GM21737 (cell line): ENCODE measurements around the gene ARHGAP24.

ENCODE experiments used
- ATAC-seq: cut with Tn5 transposase; IDR thresholded peaks from one replicate; pipeline ENCODE4 v1.9.1; 2021; ENCODE audit warnings: mild to moderate bottlenecking, moderate library complexity; ENCODE audit not compliant: unreplicated experiment

Gene ARHGAP24

DNA sequence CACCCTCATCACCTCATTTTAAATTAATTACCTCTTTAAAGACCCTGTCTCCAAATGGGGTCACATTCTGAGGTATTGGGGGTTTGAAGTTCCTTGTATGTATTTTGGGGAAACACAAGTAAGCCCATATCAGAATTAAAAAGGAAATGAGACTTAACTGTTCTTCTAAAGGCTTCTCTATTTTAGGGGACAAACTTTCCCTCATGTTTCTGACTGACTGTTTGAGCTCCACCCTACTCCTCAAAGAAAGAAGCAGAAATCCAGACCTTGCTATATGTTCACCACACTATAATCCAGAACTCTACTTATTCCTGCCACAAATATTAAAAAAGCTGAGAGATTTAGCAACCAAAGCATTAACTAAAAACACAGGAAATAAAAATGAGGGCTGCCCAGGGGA, 258.8 kb downstream of the ARHGAP24 start:
- no peak for ATAC-seq

DNA sequence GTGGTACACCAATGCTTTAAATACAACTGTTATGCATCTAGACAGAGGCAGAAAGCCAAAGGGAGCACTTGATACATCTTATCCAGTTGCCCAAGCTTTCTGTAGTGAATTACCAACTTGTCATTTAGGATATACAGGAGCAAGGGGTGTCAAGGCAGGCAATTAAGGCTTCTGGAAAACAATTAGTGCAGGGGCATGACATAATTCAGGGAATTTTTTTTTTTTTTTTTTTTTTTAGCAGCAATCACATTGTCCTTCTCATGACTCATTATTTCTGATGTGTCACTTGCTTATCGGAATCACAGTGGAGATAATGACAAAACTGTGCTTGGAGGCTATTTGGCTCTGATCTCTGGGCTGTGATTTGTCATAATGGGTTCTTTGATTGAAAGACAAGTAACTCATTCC, 259.5 kb downstream of the ARHGAP24 start:
- ATAC-seq = no peak

DNA sequence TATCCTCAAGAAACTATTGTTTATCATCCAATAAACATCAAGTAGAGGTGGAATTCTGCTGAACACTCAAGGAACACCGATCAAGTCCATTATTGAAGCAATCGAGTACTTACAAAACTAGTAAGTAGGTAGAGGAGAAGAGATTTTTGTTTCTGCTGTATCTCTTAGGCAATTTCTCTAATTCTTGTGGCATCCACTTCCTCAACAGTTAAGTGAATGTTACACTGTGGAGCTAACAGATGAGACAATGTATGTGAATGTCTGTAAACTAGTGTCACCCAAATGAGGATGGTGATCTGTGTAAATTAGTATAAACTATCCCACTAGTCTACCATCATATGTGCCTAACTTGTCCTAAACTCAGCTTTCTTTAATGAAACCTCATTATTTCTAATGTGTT, 261.6 kb downstream of the ARHGAP24 start:
- no peak for ATAC-seq

DNA sequence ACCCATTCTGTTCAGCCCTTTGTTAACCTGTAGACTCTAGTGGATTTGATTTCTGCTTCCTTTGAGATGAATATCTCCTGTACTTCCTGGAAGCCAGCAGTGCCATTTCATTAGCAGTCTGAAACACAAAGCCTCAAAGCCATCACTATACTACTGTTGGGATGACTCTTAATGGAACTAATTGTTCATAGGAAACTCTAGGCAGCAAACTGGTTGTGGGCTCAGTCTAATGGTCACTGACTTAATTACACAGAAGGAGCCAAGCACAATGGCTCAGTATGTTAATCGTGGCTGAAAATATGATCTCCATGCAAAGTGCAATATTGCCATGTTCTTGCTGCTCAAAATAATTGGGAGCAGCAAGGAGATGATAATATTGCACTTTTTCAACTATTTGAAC, 262.3 kb downstream of the ARHGAP24 start:
- ATAC-seq = no peak

DNA sequence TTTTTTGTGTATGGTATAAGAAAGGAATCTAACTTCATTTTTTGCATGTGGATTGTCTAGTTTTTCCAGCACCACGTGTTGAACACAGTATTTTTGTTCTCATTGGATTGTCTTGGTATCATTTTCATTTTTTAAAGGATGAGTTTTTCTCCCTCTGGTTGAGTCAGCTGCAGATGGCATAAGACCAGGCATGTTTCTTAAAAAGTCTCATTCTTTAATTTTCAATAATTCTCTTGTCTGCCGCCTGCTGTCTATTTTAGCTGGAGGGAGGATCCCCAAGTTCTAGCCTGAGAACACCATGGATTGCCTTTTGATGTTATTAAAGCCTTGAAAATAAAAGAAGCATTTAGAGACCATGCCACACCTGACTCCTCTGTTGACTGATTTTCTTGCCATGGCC, 263.8 kb downstream of the ARHGAP24 start:
- no peak for ATAC-seq

DNA sequence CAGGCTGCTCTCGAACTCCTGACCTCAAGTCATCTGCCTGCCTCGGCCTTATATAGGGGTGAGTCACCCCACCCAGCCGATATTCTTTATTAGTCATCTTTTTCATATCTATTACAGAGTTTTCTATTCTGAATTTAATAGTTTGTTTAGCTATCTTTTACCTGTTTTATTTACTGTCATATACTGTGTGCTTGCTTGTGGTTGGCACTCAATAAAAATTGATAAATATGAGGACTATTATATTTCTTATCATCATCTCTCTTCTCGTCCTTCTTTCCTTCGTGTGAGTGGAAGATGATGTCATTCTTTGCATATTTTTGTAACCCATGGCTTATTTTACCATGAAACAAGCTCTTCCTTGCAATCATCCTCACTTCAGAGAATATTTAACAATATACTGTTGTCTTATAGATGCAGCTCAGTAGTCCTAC, 265.5 kb downstream of the ARHGAP24 start:
- ATAC-seq = no peak

DNA sequence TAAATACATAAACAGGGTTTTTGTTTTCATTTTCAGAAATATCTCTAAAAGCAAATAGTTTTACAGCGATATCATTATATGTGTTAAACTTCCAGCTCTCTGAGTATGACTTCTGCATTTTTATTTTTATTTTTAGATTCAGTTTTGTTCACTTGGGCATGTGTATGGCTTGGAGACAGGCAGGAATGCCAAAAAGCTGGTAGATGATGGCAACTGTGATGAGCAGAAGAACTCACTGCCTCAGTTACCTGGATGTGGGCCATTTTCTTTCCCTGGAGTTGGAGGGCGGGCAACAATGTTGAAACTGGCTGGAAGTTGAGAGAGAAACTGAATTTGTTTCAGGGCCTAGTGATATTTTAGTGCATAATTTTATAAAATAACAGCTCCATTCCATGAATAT, 266.4 kb downstream of the ARHGAP24 start:
- no peak for ATAC-seq

DNA sequence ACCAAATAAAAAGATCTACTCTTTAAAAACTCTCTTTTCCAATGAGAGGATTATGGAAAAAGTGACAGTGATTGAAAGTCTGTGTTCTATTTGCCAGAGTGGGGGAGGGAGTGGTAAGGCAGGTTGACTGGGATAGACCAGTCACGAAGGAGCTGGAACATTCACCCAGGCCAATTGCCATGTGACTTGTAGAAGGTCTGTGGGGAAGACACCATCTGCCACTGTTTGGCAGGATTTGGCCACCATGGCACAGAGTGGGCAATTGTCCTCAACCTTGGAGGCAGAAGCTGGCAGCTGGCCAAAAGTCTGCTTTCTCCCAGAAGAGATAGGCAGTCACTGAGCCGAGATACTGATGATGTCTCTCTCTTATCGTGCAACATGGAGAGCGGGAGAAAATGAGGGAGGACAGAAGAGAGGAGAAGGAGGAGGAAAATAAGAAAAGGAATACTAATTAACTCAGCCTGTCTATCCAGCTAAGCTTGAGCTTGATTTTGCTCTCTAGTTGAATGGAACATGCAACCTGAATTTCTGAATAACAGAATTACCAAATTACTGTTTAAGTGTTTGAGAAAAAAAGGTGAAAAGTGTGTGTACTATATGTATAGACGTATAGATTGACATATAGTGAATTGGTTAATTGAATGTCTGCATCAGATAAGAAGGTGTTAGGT, 267.1 kb downstream of the ARHGAP24 start:
- no peak for ATAC-seq

DNA sequence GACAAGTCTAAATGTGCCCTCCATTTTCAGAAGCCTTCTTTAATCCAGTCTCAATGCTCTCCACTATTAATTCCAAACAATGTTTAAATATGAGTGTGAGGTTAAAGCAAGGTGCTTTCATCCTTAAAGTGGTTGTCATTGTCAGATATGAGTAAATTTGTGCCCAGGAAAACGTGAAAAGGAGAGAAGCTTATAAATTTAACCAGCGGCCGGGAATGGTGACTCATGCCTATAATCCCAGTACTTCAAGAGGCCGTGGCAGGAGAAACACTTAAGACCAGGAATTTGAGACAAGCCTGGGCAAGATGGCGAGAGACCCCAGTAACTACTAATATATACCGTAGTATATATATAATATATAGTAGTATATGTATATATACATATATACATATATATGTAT, 270.0 kb downstream of the ARHGAP24 start:
- ATAC-seq = no peak

DNA sequence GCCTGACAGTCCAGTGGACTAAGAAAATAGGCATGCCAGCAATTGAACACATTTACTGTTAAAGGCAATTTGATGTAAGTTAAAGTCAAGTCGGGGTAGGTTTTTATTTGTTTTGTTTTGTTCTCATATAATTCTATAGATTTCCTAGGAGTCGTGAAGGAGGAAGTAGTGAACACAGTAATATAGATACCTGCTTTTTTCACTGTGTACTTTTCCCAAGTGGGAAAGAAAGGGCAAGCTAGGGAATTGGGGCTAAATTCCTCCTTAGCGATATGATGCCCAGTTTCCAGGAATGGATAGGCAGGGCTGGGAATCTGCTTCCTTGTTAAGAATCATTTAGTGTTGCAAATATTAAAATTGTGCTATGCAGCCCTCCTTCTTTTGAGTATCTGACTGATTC, 271.0 kb downstream of the ARHGAP24 start:
- no peak for ATAC-seq

DNA sequence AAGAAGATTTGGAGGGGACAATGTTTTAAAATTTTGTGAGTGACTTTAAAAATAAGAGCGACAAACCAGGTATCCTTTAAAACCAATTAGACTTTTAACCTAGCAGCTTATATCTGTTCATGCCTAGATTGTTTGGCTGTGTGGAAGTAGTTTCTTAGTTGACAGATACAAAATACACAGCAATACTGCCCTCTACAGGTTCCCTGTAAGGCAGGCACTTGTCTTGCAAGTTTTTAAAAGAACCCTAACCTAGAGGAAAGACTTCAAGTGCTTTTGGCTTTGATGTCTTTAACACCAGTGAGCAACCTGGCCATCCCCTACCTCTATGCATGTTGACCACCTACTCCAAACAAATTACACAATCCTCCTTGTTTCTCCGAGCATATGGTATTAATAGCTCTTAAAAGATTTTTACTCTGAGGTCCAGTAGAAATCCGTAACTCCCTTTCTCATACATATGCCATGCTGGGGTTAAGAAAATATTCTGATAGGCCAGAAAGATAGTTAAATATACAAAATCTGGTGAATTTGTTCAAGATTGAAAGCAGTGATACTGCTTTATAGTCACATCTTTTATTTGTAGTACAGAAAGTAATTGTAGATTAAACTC, 273.0 kb downstream of the ARHGAP24 start:
- peak; percentile 63 for ATAC-seq

DNA sequence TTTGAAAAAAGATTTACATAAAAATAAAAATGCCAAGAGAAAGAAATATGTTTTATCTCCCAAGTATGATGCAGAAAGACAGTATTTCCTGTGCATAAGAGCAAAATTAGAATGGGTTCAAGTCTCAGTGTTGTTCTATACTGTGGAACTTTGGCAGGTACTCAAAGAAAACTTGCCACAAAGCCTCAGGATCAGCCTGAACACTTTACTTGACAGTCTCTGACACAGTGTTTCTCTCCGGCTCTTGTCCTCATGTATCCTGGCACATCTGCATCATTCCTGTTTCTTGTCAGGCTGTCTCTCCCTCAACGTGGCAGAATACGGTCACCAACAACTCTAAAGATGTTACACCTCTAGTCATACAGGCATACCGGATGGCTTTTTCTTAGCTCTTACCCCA, 273.7 kb downstream of the ARHGAP24 start:
- ATAC-seq = no peak

DNA sequence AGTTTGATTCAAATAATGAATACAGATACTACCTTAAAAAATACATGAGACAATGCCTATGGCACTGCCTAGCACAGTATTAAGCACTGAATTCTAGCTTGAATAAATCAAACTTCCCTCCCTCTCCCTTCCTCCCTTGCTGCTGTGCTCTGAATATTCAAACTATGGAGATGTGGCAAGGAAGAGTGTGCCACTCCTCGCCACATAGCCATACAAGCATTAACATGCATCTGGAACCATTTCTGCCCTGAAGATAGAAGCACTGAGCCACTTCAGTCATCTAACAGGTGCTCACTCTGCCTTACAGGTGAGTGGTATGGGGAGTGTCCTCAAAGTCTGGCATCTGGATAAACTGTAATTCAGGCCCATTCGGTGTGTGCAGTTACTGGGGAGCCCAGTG, 276.9 kb downstream of the ARHGAP24 start:
- no peak for ATAC-seq

DNA sequence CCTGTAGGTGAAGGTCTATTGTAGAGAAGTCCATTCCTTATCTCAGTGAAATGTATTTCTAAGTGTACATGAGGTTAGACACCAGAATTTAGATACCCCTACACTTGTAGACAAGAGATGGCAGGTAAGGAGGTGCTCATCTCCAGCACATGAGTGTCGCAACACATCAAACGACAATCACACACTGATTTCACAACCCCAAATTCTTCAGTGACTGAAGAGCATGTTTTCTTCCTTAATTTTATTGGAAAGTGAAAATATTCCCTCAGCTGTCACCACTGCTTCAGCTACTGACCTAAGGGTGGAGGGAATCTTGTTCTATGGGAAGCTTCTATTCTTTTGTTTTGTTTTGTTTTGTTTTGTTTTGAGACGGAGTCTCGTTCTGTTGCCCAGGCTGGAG, 280.3 kb downstream of the ARHGAP24 start:
- ATAC-seq = no peak

DNA sequence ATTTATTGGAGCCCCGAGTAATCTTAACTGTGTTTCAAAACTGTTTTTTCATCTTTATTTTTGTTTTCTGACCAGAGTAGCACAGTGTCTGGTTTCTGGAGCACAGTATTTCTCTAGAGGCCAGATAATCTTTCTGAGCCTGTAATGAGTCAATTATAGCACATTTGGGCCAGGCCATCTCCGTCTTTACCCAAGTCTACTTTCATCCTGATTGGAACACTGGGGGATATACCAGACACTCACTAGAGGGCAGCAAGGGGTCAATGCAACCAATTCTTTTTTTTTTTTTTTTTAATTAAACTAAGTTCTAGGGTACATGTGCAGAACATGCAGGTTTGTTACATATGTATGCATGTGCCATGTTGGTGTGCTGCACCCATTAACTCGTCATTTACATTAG, 282.0 kb downstream of the ARHGAP24 start:
- no peak for ATAC-seq

DNA sequence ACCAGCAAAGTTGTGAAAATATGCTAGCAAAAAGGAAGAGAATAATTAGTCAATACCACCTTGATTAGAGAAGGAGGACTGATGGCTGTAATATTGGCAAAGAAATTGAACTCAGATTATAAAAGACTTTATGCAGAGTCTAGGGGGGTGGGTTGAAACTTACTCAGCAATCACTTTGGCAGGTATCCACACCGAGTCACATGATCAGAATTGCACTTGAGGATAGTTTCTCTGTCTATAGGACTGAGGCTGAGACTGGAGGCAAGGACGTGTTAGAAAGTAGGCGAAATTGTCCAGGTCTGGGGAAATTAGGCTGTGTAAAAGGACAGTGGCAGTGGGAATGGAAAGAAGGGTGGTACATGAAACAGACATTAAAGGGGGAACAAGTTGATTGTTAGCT, 284.4 kb downstream of the ARHGAP24 start:
- no peak for ATAC-seq

DNA sequence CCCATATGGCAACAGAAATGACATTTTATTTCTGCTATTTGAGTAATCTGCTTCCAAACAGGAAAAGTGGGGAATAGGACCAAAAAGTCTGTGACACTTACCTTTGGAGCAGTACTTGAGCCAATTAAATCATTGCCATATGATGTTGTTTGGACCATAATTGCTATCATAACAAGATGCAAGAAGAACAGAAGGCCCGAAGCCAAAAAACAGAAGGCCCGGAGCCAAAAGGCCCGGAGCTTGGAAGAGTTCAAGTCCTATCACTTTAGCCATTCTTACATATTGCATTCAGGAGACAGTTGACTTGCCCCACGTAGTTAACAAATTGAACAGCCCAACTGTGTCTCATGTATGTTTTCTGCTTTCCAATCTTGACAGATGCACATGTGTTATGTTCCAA, 285.6 kb downstream of the ARHGAP24 start:
- ATAC-seq = no peak

DNA sequence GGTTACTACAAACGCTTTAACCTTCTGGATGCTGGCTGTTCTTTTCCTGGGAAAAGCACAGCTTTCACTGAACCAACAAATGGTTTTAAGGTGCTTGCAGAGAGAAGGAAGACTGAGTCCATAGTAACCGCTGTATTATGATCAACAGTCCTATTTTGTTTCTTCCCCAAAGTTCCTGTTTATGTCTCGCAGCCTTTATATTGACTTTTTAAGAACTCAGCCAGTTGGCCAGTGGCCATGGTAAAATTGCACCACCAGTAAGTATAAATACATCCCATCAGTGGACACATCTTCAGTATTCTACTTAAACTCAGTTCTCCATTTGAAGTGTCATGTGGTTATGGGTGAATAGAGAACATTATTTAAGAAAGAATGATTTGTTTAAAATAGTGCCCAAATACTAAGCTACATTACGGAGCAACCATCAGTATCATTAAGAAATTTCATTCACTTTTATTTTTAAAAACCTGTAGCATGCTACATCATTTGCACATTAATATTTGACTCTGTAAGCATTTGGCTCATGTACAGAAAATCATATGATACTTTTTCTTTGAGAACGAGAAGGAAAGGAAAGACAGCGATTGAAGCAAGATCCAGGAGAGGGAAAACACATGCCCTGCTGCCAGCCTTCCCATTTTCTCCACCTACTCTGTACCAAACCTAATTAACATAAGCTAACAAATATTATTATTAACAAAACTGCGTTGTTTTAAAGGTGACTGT, 287.0 kb downstream of the ARHGAP24 start:
- no peak for ATAC-seq

DNA sequence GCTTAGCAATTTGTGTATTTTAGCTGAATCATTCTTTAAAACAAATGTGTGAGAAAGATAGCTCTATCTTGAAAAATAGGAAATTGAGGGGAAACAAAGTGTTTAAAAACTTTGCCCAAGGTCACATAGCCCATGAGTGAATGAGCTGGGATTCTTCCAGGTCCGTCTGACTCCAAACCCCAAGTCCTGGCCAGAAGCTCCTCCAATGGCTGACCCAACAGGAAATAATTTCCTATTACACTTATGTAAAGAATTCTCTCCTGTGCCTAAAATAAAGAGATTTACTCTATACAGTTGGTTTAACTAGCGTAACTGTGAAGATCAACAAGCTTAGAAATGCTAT, 287.6 kb downstream of the ARHGAP24 start:
- ATAC-seq = no peak

DNA sequence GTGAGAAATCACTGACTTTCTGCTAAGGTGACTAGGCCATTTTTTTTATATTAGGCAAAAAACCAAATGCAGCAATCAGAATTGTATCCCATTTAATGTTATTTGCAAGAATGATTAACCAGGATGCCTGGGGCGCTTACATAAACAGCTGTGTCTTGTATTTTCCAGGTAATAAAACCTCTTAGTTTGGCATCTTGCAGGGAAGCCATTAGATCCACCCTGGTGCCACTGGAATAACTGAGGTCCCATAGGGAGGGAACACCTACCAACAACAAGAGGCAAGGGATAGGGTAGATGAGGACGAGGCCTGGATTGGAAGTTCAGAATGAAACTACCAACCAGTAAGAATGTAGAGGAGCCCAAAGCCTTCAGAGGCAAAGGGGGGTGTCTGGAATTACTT, 288.3 kb downstream of the ARHGAP24 start:
- no peak for ATAC-seq

DNA sequence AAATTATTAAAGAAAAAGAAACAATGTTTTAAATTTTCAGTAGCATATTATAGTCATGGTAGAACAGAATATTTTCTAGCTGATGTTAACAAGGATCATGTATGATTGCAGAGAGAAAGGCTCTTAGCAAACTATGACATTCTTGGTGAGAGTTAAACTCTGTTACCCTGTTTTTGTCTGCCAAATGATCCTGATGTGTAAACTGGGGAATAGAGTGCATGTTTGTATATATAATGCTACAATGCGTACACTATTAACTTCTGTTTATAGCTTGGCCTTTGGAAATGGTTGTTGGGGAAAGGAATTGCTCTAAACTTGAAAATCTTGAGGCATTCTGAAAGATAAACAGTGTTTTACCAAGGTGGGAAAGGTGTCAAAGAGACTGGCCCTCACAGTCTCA, 292.7 kb downstream of the ARHGAP24 start:
- ATAC-seq = no peak

DNA sequence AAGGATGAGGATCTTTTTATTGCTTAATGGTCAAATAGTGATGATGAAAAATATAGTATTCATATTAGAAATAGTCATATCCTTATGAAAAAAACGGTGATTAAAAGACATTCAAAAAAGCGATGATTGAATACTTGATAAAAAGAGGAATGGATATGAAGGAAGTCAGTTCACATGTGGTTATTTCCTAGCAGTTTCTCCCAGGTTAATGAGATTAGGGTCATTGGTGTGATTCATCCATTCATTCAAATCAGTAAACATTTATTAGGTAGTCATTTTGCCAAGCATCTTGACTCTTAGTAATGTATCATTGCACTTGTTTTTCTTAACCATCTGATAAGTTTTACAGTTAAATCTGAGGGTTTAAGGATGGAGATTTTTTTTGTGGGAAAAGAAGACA, 294.1 kb downstream of the ARHGAP24 start:
- no peak for ATAC-seq
